ENCODE results near the gene NDUFB1.

Gene NDUFB1

GRCh38 chr14:92103363-92103989, 18.0 kb downstream of the NDUFB1 start:
- H3K9me3 ChIP-seq (ENCODE audit: control insufficient read depth, insufficient read depth, low read length), result no peaks in the 10 kb centered on the region
- DNase-seq (ENCODE audit: low read depth, low spot score), result no peak
- H3K4me3 ChIP-seq (ENCODE audit: low read length), result no peak overlapping the region
- H3K27ac ChIP-seq (ENCODE audit: low read length), result no peak overlapping the region
- H3K27me3 ChIP-seq (ENCODE audit: control insufficient read depth, insufficient read depth, low read length), result no peaks in the 10 kb centered on the region
- no CpG with 5 or more reads among the region's 7 CpGs for WGBS (ENCODE audit: insufficient coverage, insufficient read length)
- 0 out of 2 replicates have a peak, but pooled peaks cover 1% of the 10 kb centered on the region for H3K4me1 ChIP-seq (ENCODE audit: control insufficient read depth, insufficient read depth, low read length)
- H3K36me3 ChIP-seq (ENCODE audit: control insufficient read depth, insufficient read depth, low read length), result no peaks in the 10 kb centered on the region

DNA sequence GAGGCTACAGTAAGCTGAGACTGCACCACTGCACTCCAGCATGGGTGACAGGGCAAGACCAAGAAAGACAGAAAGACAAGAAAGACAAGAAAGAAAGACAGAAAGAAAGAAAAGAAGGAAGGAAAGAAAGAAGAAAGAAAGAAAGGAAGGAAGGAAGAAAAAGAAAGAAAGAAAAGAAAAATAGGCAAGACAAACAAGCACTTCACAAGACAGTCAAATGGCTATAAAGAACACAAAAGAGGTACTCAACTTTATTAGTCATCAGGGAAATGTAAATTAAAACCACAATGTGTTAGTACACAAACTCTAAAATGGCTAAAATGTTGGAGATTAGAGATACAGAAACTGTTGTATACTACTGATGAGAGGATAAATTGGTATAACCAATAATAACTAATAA, 21.7 kb downstream of the NDUFB1 start:
- H3K36me3 ChIP-seq (ENCODE audit: control insufficient read depth, insufficient read depth, low read length), result no peaks in the 10 kb centered on the region
- DNase-seq (ENCODE audit: low read depth, low spot score), result no peak
- no peak overlapping the region for H3K27ac ChIP-seq (ENCODE audit: low read length)
- no peaks in the 10 kb centered on the region for H3K27me3 ChIP-seq (ENCODE audit: control insufficient read depth, insufficient read depth, low read length)
- H3K9me3 ChIP-seq (ENCODE audit: control insufficient read depth, insufficient read depth, low read length), result no peaks in the 10 kb centered on the region; the same call in 1 of the 2 replicates
- no peak overlapping the region for H3K4me3 ChIP-seq (ENCODE audit: low read length)
- H3K4me1 ChIP-seq (ENCODE audit: control insufficient read depth, insufficient read depth, low read length), result no peaks in the 10 kb centered on the region

GRCh38 chr14:92093320-92093719, 28.2 kb downstream of the NDUFB1 start:
- WGBS (ENCODE audit: insufficient coverage, insufficient read length), result no CpG with 5 or more reads among the region's 1 CpG
- DNase-seq (ENCODE audit: low read depth, low spot score), result no peak
- H3K4me3 ChIP-seq (ENCODE audit: low read length), result no peak overlapping the region

GRCh38 chr14:92088494-92088893, 33.0 kb downstream of the NDUFB1 start:
- H3K4me1 ChIP-seq (ENCODE audit: control insufficient read depth, insufficient read depth, low read length), result no peaks in the 10 kb centered on the region
- H3K9me3 ChIP-seq (ENCODE audit: control insufficient read depth, insufficient read depth, low read length), result no peaks in the 10 kb centered on the region
- no CpG with 5 or more reads among the region's 5 CpGs for WGBS (ENCODE audit: insufficient coverage, insufficient read length)
- no peak overlapping the region for H3K4me3 ChIP-seq (ENCODE audit: low read length)
- H3K27me3 ChIP-seq (ENCODE audit: control insufficient read depth, insufficient read depth, low read length), result no peaks in the 10 kb centered on the region
- DNase-seq (ENCODE audit: low read depth, low spot score), result no peak
- H3K36me3 ChIP-seq (ENCODE audit: control insufficient read depth, insufficient read depth, low read length), result no peaks in the 10 kb centered on the region
- H3K27ac ChIP-seq (ENCODE audit: low read length), result no peak overlapping the region

More at GRCh38 chr14:92093320-92093719, 28.2 kb downstream of the NDUFB1 start:
- no peaks in the 10 kb centered on the region for H3K4me1 ChIP-seq (ENCODE audit: control insufficient read depth, insufficient read depth, low read length)
- H3K36me3 ChIP-seq (ENCODE audit: control insufficient read depth, insufficient read depth, low read length), result no peaks in the 10 kb centered on the region
- H3K9me3 ChIP-seq (ENCODE audit: control insufficient read depth, insufficient read depth, low read length), result no peaks in the 10 kb centered on the region; the same call in 1 of the 2 replicates
- H3K27ac ChIP-seq (ENCODE audit: low read length), result no peak overlapping the region
- no peaks in the 10 kb centered on the region for H3K27me3 ChIP-seq (ENCODE audit: control insufficient read depth, insufficient read depth, low read length)

DNA sequence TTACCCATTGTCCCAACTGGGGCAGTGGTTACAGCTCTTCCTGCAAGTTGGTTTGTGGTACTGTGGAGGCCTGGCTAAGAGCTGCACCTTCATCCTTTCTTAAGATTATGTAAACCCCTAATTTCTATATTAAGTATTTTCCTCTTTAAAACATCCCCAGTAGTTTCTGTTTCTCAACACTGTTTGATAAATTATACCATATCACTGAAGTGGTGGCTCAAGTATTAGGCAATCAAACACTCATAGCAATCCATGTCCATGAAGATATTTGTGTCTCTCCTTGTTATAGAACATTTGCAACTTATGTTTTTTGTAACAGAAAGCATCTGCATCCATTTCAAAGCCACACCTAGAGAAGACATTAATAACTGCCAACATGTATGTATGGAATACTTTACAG, 47.0 kb downstream of the NDUFB1 start:
- H3K27me3 ChIP-seq (ENCODE audit: control insufficient read depth, insufficient read depth, low read length), result no peaks in the 10 kb centered on the region
- no peaks in the 10 kb centered on the region for H3K9me3 ChIP-seq (ENCODE audit: control insufficient read depth, insufficient read depth, low read length)
- no peaks in the 10 kb centered on the region; the same call in 1 of the 2 replicates for H3K36me3 ChIP-seq (ENCODE audit: control insufficient read depth, insufficient read depth, low read length)
- no peaks in the 10 kb centered on the region for H3K4me1 ChIP-seq (ENCODE audit: control insufficient read depth, insufficient read depth, low read length)
- H3K4me3 ChIP-seq (ENCODE audit: low read length), result no peak overlapping the region
- DNase-seq (ENCODE audit: low read depth, low spot score), result no peak
- H3K27ac ChIP-seq (ENCODE audit: low read length), result no peak overlapping the region

Data from iPS DF 6.9 (cell line).